ENCODE results near the gene PLXNA1. TPM values are rescaled to one million over a fixed set of nuclear protein-coding genes. Genes with fewer than 3 reads are reported as not detected.

Gene PLXNA1
- total and polyA plus RNA-seq, 2 of the 8 experiments (the other 6 are each of a cell fraction or from before 2014, with no cell fraction given) = 47.5 to 54.9 TPM

DNA sequence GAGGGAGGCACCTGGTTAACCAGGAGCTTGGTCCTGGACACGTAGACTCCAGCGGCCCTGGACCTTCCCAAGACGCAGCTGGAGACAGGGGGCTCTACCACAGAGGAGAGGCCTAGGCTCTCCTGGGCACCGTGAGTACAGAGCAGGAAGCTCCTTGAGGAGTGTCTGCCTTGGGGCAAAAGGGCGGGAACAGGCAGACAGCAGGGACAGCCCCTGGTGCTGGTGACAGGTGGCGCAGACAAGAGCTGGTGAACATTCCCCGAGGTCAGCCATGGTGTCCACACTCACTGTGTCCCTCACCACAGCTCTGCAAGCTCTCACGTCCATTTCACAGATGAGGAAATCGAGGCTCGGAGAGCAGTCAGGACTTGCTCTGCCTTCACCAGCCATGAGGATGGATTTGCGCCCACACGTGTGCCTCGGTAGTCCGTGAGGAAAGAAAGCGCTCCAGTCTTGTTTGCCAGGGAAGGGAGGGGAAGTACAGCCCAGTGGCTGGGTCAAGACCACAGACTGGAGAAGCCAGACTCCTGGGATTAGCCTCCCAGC lies 2.6 kb upstream of the PLXNA1 start:
- Histone ChIP-seq H3K9ac (replicated peaks in 1 of 4; ENCODE audit: extremely low read depth in 1 of 4, low read depth in 3 of 4, low read length in 3 of 4) (no peak overlapping the region), H2BK20ac (ENCODE audit: low read length) (no peak overlapping the region), H3K4ac (replicated peaks; ENCODE audit: insufficient read length, low read depth, low read length) (no peak overlapping the region), H3K79me1 (ENCODE audit: low read depth, low read length) (peaks cover 9% of the 10 kb centered on the region), H2BK12ac (ENCODE audit: low read depth, low read length) (peak overlapping the region; percentile 12; the same call in 1 of the 2 replicates), H3K4me2 (ENCODE audit: insufficient read depth in 1 of 2, low read depth in 2 of 2, low read length in 2 of 2) (no peak overlapping the region), H4K5ac (ENCODE audit: insufficient read length, low read depth, low read length) (no peak overlapping the region), H3K23me2 (ENCODE audit: low read depth, low read length) (peaks cover 11% of the 10 kb centered on the region), H4K91ac (replicated peaks; ENCODE audit: insufficient read length, low read length) (no peak overlapping the region), H3K23ac (ENCODE audit: insufficient read length) (no peak overlapping the region), H2AFZ (ENCODE audit: low read length) (no peak overlapping the region), H3K56ac (replicated peaks; ENCODE audit: insufficient read length, low read depth, low read length) (no peak overlapping the region), H3K27ac (ENCODE audit: low read depth, low read length) (no peak overlapping the region), H3K18ac (ENCODE audit: extremely low read depth, low read length) (no peak overlapping the region), H2BK5ac (ENCODE audit: low read depth, low read length) (no peak overlapping the region), H3K27me3 (replicated peaks in 1 of 4; ENCODE audit: control insufficient read depth in 3 of 4, extremely low read depth in 1 of 4, insufficient read depth in 3 of 4, low read length in 3 of 4) (peaks cover 0 to 8% (median 3%) of the 10 kb centered on the region in 4 experiments; a peak in 5 of 7 replicates), H2BK15ac (ENCODE audit: low read length) (peak overlapping the region; percentile 36; the same call in 1 of the 2 replicates), H4K8ac (ENCODE audit: extremely low read depth, insufficient read depth, low read length) (peak overlapping the region; percentile 65; the same call in 1 of the 2 replicates), H3K14ac (ENCODE audit: insufficient read length) (no peak overlapping the region), H3K4me1 (replicated peaks in 1 of 4; ENCODE audit: control insufficient read depth in 3 of 4, insufficient read depth in 4 of 4, low read length in 3 of 4) (peaks cover 0 to 18% (median 12%) of the 10 kb centered on the region in 4 experiments; a peak in 6 of 7 replicates), H3K9me3 (ENCODE audit: insufficient read depth in 2 of 2, low read depth in 1 of 2, low read length in 1 of 2) (no peaks in the 10 kb centered on the region), H4K20me1 (replicated peaks in 1 of 2; ENCODE audit: control insufficient read depth in 1 of 2, insufficient read depth in 2 of 2, low read length in 2 of 2) (peaks cover 8% of the 10 kb centered on the region in 2 experiments), H2AK5ac (ENCODE audit: low read depth, low read length) (no peak overlapping the region), H2BK120ac (replicated peaks; ENCODE audit: low read depth, low read length) (no peak overlapping the region), H3K79me2 (ENCODE audit: control insufficient read depth in 1 of 2, insufficient read depth in 2 of 2, low read length in 2 of 2) (peaks cover 6 to 12% of the 10 kb centered on the region in 2 experiments; a peak in 2 of 4 replicates), H3K36me3 (ENCODE audit: control insufficient read depth in 2 of 4, insufficient read depth in 4 of 4, low read length in 3 of 4) (no peaks in the 10 kb centered on the region; a peak in 1 of 8 replicates), H3K4me3 (ENCODE audit: extremely low read depth in 1 of 4, insufficient read depth in 2 of 4, low read depth in 3 of 4, low read length in 4 of 4) (no peak overlapping the region)
- POLR2A ChIA-PET (ENCODE audit: partially characterized antibody) = no interaction called here
- no peak for FAIRE-seq
- TF ChIP-seq, protein P1, sequence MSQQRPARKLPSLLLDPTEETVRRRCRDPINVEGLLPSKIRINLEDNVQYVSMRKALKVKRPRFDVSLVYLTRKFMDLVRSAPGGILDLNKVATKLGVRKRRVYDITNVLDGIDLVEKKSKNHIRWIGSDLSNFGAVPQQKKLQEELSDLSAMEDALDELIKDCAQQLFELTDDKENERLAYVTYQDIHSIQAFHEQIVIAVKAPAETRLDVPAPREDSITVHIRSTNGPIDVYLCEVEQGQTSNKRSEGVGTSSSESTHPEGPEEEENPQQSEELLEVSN (IDR thresholded peaks at IDR 0.05) = peak; percentile 83
- TF ChIP-seq, protein P2, sequence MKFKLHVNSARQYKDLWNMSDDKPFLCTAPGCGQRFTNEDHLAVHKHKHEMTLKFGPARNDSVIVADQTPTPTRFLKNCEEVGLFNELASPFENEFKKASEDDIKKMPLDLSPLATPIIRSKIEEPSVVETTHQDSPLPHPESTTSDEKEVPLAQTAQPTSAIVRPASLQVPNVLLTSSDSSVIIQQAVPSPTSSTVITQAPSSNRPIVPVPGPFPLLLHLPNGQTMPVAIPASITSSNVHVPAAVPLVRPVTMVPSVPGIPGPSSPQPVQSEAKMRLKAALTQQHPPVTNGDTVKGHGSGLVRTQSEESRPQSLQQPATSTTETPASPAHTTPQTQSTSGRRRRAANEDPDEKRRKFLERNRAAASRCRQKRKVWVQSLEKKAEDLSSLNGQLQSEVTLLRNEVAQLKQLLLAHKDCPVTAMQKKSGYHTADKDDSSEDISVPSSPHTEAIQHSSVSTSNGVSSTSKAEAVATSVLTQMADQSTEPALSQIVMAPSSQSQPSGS (IDR thresholded peaks at IDR 0.05; ENCODE audit: low read length) = no peak
- 88% methylated on average over 15 of the region's 15 CpGs; no CpG with 5 or more reads in 1 of the 2 experiments for WGBS, 2 experiments (ENCODE audit: extremely low coverage in 1 of 2, insufficient coverage in 1 of 2, insufficient read length in 1 of 2, insufficient replicate concordance in 2 of 2, low coverage in 1 of 2, low lambda C conversion rate in 2 of 2, missing lambda C conversion rate in 1 of 2)
- CTCF ChIA-PET (ENCODE audit: partially characterized antibody) = interaction anchor here (0.7 to 6.6 kb wide), 10 partner anchors 8 to 301 kb away, joined by 3 to 58 read pairs (median 6); no protein-coding TSS in a partner anchor
- DNase-seq (ENCODE audit: low read depth in 1 of 2, low spot score in 2 of 2) = no peak

Measured in H1 (cell line).